ENCODE measurements around the gene ITPR1. TPM values are rescaled to one million over a fixed set of nuclear protein-coding genes. Genes with fewer than 3 reads are reported as not detected.

ITPR1 gene
- total and polyA plus RNA-seq, 2 of the 4 experiments (the other 2 are of a cell fraction), result 1.8 to 5.7 TPM

- 75% methylated on average over 2 of the region's 5 CpGs; no CpG with 5 or more reads in 1 of the 2 experiments for WGBS, 2 experiments (ENCODE audit: extremely low coverage in 2 of 2, insufficient read length in 1 of 2)
- no peak overlapping the region for H3K9ac ChIP-seq (ENCODE audit: low read depth, low read length)
- DNase-seq, result no peak
Observed at GRCh38 chr3:4780545-4780957, 287.4 kb downstream of the ITPR1 start.

More at GRCh38 chr3:4780545-4780957, 287.4 kb downstream of the ITPR1 start:
- Histone ChIP-seq H4K20me1 (ENCODE audit: insufficient read depth, low read length) (no peaks in the 10 kb centered on the region), H3K9me3 (ENCODE audit: control insufficient read depth, insufficient read depth, low read length) (no peaks in the 10 kb centered on the region), H3K18ac (ENCODE audit: low read depth, low read length) (no peak overlapping the region), H4K5ac (ENCODE audit: low read depth, low read length) (no peak overlapping the region), H2AFZ (replicated peaks; ENCODE audit: low read length, poor library complexity) (no peak overlapping the region), H2BK120ac (ENCODE audit: low read depth, low read length) (no peak overlapping the region), H2AK9ac (replicated peaks; ENCODE audit: low read depth, low read length, poor library complexity) (no peak overlapping the region), H3K27ac (ENCODE audit: insufficient read depth, low read length) (no peak overlapping the region), H3K79me1 (ENCODE audit: low read depth in 1 of 2, low read length in 2 of 2) (no peaks in the 10 kb centered on the region), H2BK20ac (ENCODE audit: low read depth, low read length) (no peak overlapping the region), H3K4me1 (ENCODE audit: control insufficient read depth, insufficient read depth, low read length) (no peaks in the 10 kb centered on the region), H3K4ac (ENCODE audit: low read depth, low read length) (no peak overlapping the region), H3K36me3 (ENCODE audit: control insufficient read depth, insufficient read depth, low read length) (no peaks in the 10 kb centered on the region), H3K56ac (ENCODE audit: extremely low read depth, insufficient read depth, low read length) (no peak overlapping the region), H4K8ac (ENCODE audit: low read depth in 2 of 2, low read length in 2 of 2) (no peak overlapping the region), H3K27me3 (ENCODE audit: control insufficient read depth, insufficient read depth, low read length) (no peaks in the 10 kb centered on the region), H2AK5ac (ENCODE audit: low read depth, low read length) (no peak overlapping the region), H3K4me2 (ENCODE audit: low read depth, low read length) (no peak overlapping the region), H4K91ac (ENCODE audit: insufficient read depth, low read depth, low read length) (no peak overlapping the region), H2BK5ac (ENCODE audit: low read depth, low read length, poor library complexity, severe bottlenecking) (no peak overlapping the region), H3K14ac (replicated peaks; ENCODE audit: low read depth, low read length) (no peak overlapping the region), H3K23ac (ENCODE audit: low read depth, low read length) (no peak overlapping the region), H3K9me1 (ENCODE audit: insufficient read depth, low read length) (no peaks in the 10 kb centered on the region), H2BK15ac (ENCODE audit: low read depth, low read length) (no peak overlapping the region), H3K4me3 (ENCODE audit: insufficient read depth, low read depth, low read length) (no peak overlapping the region)
- TF ChIP-seq RCOR1 (IDR thresholded peaks at IDR 0.05; ENCODE audit: insufficient replicate concordance, low read length) (no peak), RAD21 (IDR thresholded peaks at IDR 0.05; ENCODE audit: low read length) (no peak)
- ChIA-PET CTCF (no interaction called here), POLR2A (ENCODE audit: unreplicated experiment) (no interaction called here)
- in situ Hi-C loops (cut with MboI; ENCODE audit: low sequenced_read_pairs), result no loop called here
- intact Hi-C loops (cut with micrococcal nuclease), result no loop called here
- ATAC-seq (ENCODE audit: low read depth), result no peak
- dilution Hi-C loops (cut with HindIII; ENCODE audit: low sequenced_read_pairs, unreplicated experiment), result no loop called here
- BruUV-seq (replicated peaks), result no TSS peak
